Measurements from ENCODE around the gene MOXD1.
A peak's percentile ranks its signal among the peaks of the same experiment; 100 is the strongest.
"Not testable (repeated sequence)": the region's sequence is repeated elsewhere in the genome, so short reads cannot be mapped to it uniquely, and the experiment has no call there.

The MOXD1 gene

GRCh38 chr6:132382630-132383175 is 18.6 kb downstream of the MOXD1 start:
- H3K36me3 Mint-ChIP-seq, result peaks cover 8% of the 10 kb centered on the region
- H3K27me3 Mint-ChIP-seq, result no peaks in the 10 kb centered on the region
- H3K4me3 Mint-ChIP-seq, result no peak overlapping the region
- H3K4me1 Mint-ChIP-seq, result peaks cover 14% of the 10 kb centered on the region
- peaks cover 10% of the 10 kb centered on the region for H3K9me3 Mint-ChIP-seq
- no peak overlapping the region for H3K27ac Mint-ChIP-seq
- no peak for ATAC-seq

GRCh38 chr6:132381381-132381780 is 19.9 kb downstream of the MOXD1 start:
- Mint-ChIP-seq H3K27ac (no peak overlapping the region), H3K36me3 (peaks cover 8% of the 10 kb centered on the region), H3K9me3 (peaks cover 10% of the 10 kb centered on the region), H3K4me1 (peaks cover 14% of the 10 kb centered on the region), H3K27me3 (no peaks in the 10 kb centered on the region), H3K4me3 (no peak overlapping the region)
- no peak for ATAC-seq

GRCh38 chr6:132380358-132381029 is 20.8 kb downstream of the MOXD1 start:
- no peaks in the 10 kb centered on the region for H3K27me3 Mint-ChIP-seq
- peaks cover 14% of the 10 kb centered on the region for H3K4me1 Mint-ChIP-seq

GRCh38 chr6:132369526-132369925 is 31.7 kb downstream of the MOXD1 start:
- no peak overlapping the region for H3K27ac Mint-ChIP-seq
- no peak overlapping the region for H3K4me3 Mint-ChIP-seq
- ATAC-seq, result no peak
- H3K9me3 Mint-ChIP-seq, result no peaks in the 10 kb centered on the region
- H3K27me3 Mint-ChIP-seq, result no peaks in the 10 kb centered on the region
- H3K4me1 Mint-ChIP-seq, result peaks cover 25% of the 10 kb centered on the region
- H3K36me3 Mint-ChIP-seq, result no peaks in the 10 kb centered on the region

More at GRCh38 chr6:132380358-132381029, 20.8 kb downstream of the MOXD1 start:
- H3K27ac Mint-ChIP-seq, result no peak overlapping the region
- H3K36me3 Mint-ChIP-seq, result peaks cover 8% of the 10 kb centered on the region
- no peak for ATAC-seq
- H3K9me3 Mint-ChIP-seq, result peaks cover 10% of the 10 kb centered on the region
- no peak overlapping the region for H3K4me3 Mint-ChIP-seq

- no peaks in the 10 kb centered on the region for H3K36me3 Mint-ChIP-seq
- H3K27me3 Mint-ChIP-seq, result no peaks in the 10 kb centered on the region
- no peak for ATAC-seq
- H3K9me3 Mint-ChIP-seq, result no peaks in the 10 kb centered on the region
- no peak overlapping the region for H3K27ac Mint-ChIP-seq
- peaks cover 30% of the 10 kb centered on the region for H3K4me1 Mint-ChIP-seq
- H3K4me3 Mint-ChIP-seq, result no peak overlapping the region
Measured at GRCh38 chr6:132368916-132369481, 32.3 kb downstream of the MOXD1 start.

- Mint-ChIP-seq H3K4me1 (peaks cover 51% of the 10 kb centered on the region), H3K27ac (peak overlapping the region; percentile 94), H3K4me3 (peak overlapping the region; percentile 67), H3K36me3 (peaks cover 4% of the 10 kb centered on the region), H3K9me3 (no peaks in the 10 kb centered on the region), H3K27me3 (no peaks in the 10 kb centered on the region)
- peak; percentile 97 for ATAC-seq
Measured at GRCh38 chr6:132365281-132365907, 35.9 kb downstream of the MOXD1 start.

- Mint-ChIP-seq H3K27me3 (no peaks in the 10 kb centered on the region), H3K4me1 (peaks cover 55% of the 10 kb centered on the region), H3K9me3 (no peaks in the 10 kb centered on the region), H3K4me3 (no peak overlapping the region), H3K36me3 (peaks cover 6% of the 10 kb centered on the region), H3K27ac (peak overlapping the region; percentile 94)
- no peak for ATAC-seq
Measured at GRCh38 chr6:132364306-132365074, 36.8 kb downstream of the MOXD1 start.

GRCh38 chr6:132362442-132363185 is 38.7 kb downstream of the MOXD1 start:
- Mint-ChIP-seq H3K27me3 (no peaks in the 10 kb centered on the region), H3K27ac (peak overlapping the region; percentile 65), H3K9me3 (no peaks in the 10 kb centered on the region), H3K4me1 (peaks cover 60% of the 10 kb centered on the region), H3K4me3 (no peak overlapping the region), H3K36me3 (peaks cover 6% of the 10 kb centered on the region)
- ATAC-seq, result no peak

GRCh38 chr6:132361101-132361500 is 40.2 kb downstream of the MOXD1 start:
- no peak for ATAC-seq
- Mint-ChIP-seq H3K27ac (peak overlapping the region; percentile 42), H3K27me3 (no peaks in the 10 kb centered on the region), H3K9me3 (no peaks in the 10 kb centered on the region), H3K4me3 (no peak overlapping the region), H3K36me3 (peaks cover 6% of the 10 kb centered on the region), H3K4me1 (peaks cover 51% of the 10 kb centered on the region)

GRCh38 chr6:132359886-132360285 is 41.4 kb downstream of the MOXD1 start:
- Mint-ChIP-seq H3K9me3 (peaks cover 5% of the 10 kb centered on the region), H3K4me1 (peaks cover 51% of the 10 kb centered on the region), H3K4me3 (no peak overlapping the region), H3K27ac (peak overlapping the region; percentile 42), H3K36me3 (peaks cover 18% of the 10 kb centered on the region), H3K27me3 (no peaks in the 10 kb centered on the region)
- ATAC-seq, result no peak

- H3K36me3 Mint-ChIP-seq, result peaks cover 34% of the 10 kb centered on the region
- H3K4me3 Mint-ChIP-seq, result no peak overlapping the region
- no peaks in the 10 kb centered on the region for H3K27me3 Mint-ChIP-seq
- peaks cover 12% of the 10 kb centered on the region for H3K9me3 Mint-ChIP-seq
- ATAC-seq, result no peak
- H3K27ac Mint-ChIP-seq, result peak overlapping the region; percentile 61
- H3K4me1 Mint-ChIP-seq, result peaks cover 57% of the 10 kb centered on the region
Measured at GRCh38 chr6:132357120-132357519, 44.2 kb downstream of the MOXD1 start.

GRCh38 chr6:132354517-132355167 is 46.6 kb downstream of the MOXD1 start:
- peak overlapping the region; percentile 94 for H3K27ac Mint-ChIP-seq
- peak overlapping the region; percentile 57 for H3K4me3 Mint-ChIP-seq

GRCh38 chr6:132351986-132352385 is 49.3 kb downstream of the MOXD1 start:
- H3K27ac Mint-ChIP-seq, result peak overlapping the region; percentile 94
- H3K27me3 Mint-ChIP-seq, ATAC-seq: not testable (repeated sequence)
- peak overlapping the region; percentile 60 for H3K4me3 Mint-ChIP-seq
- peaks cover 19% of the 10 kb centered on the region for H3K9me3 Mint-ChIP-seq
- H3K36me3 Mint-ChIP-seq, result peaks cover 33% of the 10 kb centered on the region
- H3K4me1 Mint-ChIP-seq, result peaks cover 55% of the 10 kb centered on the region

More at GRCh38 chr6:132354517-132355167, 46.6 kb downstream of the MOXD1 start:
- Mint-ChIP-seq H3K9me3 (peaks cover 19% of the 10 kb centered on the region), H3K27me3 (no peaks in the 10 kb centered on the region), H3K36me3 (peaks cover 33% of the 10 kb centered on the region), H3K4me1 (peaks cover 60% of the 10 kb centered on the region)
- peak; percentile 93 for ATAC-seq

GRCh38 chr6:132348231-132348630 is 53.0 kb downstream of the MOXD1 start:
- no peak for ATAC-seq
- H3K4me3 Mint-ChIP-seq, result no peak overlapping the region
- peaks cover 13% of the 10 kb centered on the region for H3K36me3 Mint-ChIP-seq
- H3K27ac Mint-ChIP-seq, result no peak overlapping the region
- H3K4me1 Mint-ChIP-seq, result peaks cover 26% of the 10 kb centered on the region
- H3K9me3 Mint-ChIP-seq, result peaks cover 17% of the 10 kb centered on the region
- H3K27me3 Mint-ChIP-seq, result no peaks in the 10 kb centered on the region

All from stimulated activated memory B cell treated with anti-CD40 and anti-IgM and Interleukin-4, amounts not matched to agents 10 μg/mL and 1 μg/mL and 100 μg/mL, for 72 hours (primary cell).